WTC11 (cell line): Measurements from ENCODE around the gene CHST5.

ENCODE experiments used
- CTCF ChIP-seq: fragments of 200-600 bp; IDR thresholded peaks from 2 replicates; pipeline ENCODE4 v1.8.0; 2022; ENCODE audit warnings: antibody characterized with exemption
- IRF1 ChIP-seq: sonication (generic); formaldehyde crosslinking; IDR thresholded peaks from 2 replicates; pipeline ENCODE4 v1.8.0; 2023; ENCODE audit warnings: missing genetic modification reagents
- TEAD4 ChIP-seq: sonication (generic); formaldehyde crosslinking; IDR thresholded peaks from 2 replicates; pipeline ENCODE4 v1.8.0; 2022; ENCODE audit warnings: mild to moderate bottlenecking, missing genetic modification reagents
- ZBTB21 ChIP-seq: sonication (generic); formaldehyde crosslinking; IDR thresholded peaks from 2 replicates; pipeline ENCODE4 v1.8.1; 2023; ENCODE audit warnings: mild to moderate bottlenecking, missing genetic modification reagents, borderline replicate concordance
- ZNF317 ChIP-seq: sonication (generic); formaldehyde crosslinking; IDR thresholded peaks from 2 replicates; pipeline ENCODE4 v1.8.1; 2023; ENCODE audit warnings: low read depth, mild to moderate bottlenecking, moderate library complexity, missing genetic modification reagents, borderline replicate concordance
- TF ChIP-seq, protein P1 (sequence below): sonication (generic); formaldehyde crosslinking; IDR thresholded peaks from 2 replicates; pipeline ENCODE4 v1.8.0; 2022; ENCODE audit warnings: mild to moderate bottlenecking, missing genetic modification reagents
- TF ChIP-seq, protein P2 (sequence below): sonication (generic); formaldehyde crosslinking; IDR thresholded peaks from 2 replicates; pipeline ENCODE4 v1.8.1; 2023; ENCODE audit warnings: mild to moderate bottlenecking, moderate library complexity, missing genetic modification reagents

- TF ChIP-seq ZNF317: no peak
- no peak for TF ChIP-seq ZBTB21 (CRISPR knock-in tag)
- TF ChIP-seq, protein P1, sequence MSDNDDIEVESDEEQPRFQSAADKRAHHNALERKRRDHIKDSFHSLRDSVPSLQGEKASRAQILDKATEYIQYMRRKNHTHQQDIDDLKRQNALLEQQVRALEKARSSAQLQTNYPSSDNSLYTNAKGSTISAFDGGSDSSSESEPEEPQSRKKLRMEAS (CRISPR knock-in tag): no peak
- TF ChIP-seq TEAD4 (CRISPR knock-in tag): no peak
- TF ChIP-seq, protein P2, sequence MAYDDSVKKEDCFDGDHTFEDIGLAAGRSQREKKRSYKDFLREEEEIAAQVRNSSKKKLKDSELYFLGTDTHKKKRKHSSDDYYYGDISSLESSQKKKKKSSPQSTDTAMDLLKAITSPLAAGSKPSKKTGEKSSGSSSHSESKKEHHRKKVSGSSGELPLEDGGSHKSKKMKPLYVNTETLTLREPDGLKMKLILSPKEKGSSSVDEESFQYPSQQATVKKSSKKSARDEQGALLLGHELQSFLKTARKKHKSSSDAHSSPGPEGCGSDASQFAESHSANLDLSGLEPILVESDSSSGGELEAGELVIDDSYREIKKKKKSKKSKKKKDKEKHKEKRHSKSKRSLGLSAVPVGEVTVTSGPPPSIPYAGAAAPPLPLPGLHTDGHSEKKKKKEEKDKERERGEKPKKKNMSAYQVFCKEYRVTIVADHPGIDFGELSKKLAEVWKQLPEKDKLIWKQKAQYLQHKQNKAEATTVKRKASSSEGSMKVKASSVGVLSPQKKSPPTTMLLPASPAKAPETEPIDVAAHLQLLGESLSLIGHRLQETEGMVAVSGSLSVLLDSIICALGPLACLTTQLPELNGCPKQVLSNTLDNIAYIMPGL: no peak
- no peak for TF ChIP-seq IRF1 (CRISPR knock-in tag)
- TF ChIP-seq CTCF: no peak
These were observed 6.6 kb downstream of the CHST5 start for GRCh38 chr16:75529056-75529905.
